ENCODE results near the gene HOXA13.

The HOXA13 gene

DNA sequence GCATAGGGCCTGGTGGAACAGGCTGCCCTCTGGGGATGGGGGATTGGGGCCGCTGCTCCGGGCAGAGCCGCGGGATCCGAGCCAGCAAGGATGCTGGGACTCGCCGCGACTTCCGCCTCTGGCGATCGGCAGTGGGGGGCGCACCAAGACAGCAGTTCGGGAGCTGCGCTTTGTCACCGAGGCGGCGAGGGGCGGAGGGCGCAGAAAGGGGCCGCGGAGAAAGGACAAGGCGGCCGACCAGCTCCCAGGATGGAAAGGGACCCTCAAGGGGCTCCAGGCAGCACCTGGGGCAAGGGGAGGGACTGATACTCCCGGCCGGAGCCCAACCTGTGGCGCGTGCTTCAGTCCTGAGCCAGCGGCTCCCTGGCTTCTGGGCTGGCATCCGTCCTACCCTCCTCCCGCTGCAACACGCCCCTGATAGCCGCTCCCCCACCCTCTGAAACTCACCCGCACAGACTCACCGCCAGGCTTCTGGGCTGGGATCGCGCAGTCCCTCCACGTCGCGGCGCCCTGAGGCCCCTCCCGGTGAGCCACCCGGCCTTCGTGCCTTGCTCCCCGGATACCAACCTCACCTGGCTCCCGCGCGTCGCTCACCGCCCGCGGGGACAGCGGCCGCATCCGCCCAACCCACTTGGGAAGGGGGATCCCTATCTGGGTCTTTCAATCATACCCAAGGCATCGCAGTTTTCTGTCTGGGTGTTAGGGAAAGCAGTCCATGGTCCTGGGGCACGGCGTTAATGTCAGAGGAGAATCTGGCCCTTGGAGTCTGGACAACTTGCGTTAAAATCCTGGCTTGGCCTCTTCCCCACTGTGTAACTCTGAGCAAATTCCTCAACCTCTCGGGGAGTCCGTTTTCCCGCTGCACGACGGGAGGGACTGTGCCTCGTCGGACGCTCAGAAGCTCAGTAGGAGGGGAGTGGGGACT lies 35.8 kb upstream of the HOXA13 start:
- DNase-seq: peak; percentile 89

DNA sequence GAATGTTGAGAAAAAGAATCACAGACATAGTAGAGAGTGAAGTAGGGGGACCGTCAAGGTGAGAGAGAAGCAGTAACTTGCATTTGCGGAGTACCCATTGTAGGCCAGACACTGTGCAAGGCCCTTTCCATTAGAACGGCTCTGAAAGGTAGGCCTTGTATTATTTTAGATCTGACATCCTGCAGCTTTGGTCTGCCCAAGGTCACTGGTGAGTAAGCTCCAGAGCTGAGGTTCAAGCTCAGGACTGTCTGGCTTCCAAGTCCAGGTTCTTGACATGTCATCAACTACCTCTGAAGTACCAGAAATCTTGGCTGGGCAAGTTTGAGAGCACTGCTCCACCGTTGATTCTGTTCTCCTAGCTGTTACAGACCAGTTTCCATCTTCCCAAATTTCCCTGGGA lies 29.6 kb upstream of the HOXA13 start:
- DNase-seq: no peak

DNA sequence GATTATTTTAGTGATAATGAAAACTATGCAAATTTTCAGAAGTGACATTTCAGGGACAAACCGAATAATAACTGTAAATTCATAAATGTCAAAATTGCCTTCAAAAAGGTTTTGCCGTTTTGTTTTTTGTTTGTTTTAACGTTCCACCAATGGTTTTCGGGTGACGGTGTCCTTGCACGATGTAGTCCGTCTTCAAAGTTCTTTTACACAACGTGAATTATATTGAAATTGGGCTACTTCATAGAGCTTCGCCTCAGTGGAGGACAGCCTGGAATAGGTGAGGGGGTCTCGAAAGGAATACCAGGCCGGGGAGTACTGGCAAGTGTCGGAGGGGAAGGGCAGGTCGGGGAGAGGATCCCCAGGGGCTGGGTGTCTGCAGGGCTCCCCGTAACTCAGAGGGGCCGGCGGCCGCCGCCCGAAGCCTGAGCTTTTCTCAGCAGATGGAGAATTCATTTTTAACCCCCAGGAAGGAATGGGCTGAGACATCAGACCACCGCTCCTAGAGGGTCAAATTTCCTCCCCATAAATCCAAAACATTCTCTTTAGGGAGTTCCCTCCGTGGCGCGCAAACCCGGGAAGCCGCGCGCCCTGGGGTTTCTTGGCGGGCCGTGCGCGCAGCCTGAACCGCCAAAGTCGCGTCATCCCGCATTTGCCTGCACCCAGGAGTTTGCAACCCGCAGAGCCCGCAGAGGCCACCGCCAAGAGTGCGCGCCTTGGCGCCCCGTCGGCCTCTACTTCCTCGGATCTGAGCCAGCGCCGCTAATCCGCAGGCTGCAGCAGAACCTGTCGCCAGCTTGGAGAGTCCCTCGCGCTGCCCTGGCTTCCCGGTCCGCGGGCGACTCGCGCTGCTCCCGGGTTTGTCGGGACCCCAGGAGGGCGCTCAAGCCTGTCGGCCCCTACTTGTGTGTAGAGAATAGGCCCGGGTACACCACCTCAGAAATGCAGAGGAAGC lies 25.4 kb upstream of the HOXA13 start:
- DNase-seq: peak; percentile 45

DNA sequence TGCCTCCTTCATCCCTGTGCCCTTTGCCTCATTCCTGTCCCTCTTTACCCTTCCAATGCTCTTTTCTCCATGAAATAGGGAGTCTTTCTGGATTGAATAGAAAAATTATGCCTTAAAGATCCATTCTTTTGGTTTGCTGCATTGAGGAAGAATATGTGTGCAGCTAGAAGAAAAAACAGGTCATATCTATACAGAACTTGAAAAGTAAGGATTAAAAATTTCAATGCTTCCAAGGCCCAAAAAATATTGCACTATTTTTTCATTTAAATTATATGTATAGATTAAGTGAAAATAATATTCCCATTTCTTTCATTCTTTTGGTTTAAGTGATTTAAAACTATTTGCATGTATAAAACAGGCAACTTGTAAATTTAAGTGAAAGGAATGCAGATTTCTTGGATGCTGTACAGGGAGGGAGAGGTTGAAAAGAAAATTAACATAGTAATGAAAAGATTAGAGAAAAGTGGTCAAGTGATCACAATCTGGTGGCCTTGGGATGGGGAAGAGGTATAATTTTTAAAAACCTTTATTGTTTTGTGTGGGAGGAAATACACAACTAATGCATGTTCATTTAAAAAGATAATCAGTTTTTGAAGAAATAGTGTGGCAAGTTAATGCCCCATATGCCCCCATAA lies 24.2 kb upstream of the HOXA13 start:
- no peak for DNase-seq

DNA sequence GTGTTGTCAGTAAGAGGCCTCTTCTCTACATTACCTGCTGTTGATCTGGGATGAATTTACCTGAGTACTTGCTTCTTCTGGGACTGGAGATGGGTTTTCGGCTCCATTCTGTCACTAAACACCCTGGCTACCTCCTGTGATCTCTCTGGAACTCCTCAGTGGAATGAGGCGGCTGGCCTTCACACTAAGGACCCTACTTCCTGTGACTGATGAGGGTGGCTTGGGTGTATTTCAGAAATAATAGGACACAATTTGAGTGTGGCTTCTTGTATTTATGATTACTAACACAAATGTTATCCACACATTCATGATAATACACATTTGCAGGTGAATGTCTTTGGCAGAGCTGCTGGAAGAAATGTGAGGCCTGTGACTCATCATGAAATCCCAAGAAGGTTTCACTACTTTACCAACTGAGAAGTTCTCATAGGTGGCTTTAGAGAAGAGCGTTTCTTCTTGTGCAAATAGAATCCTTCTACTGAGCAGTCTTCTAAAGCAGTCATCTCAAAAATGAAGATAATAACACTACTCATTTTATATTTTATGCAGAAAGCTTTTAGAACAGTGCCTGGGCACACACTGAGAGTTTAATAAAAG lies 21.4 kb upstream of the HOXA13 start:
- DNase-seq: no peak

DNA sequence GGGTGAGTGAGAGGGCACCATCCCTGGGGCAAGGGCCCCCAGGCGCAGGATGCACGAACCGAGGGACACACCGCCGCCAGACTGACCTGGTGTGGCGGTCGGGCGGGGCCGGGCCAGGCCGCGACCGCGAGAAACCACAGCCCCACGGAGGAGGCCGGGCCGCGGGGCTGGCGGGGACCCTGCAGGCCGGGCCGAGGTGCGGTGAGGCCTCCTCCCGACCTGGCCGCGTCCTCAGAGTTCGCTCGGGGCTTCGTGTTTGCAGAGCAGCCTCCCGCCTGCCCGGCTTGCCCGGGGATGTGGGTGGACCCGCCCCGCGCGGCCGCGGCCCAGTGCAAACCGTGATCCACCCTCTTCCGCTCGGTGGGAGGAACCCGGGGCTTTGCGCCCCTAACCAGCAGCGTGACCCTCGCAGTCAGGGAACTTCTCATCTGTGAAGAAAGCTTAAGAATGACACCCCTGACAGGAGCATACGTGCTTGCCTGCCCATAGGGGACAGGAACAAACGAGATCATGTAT lies 20.6 kb upstream of the HOXA13 start:
- DNase-seq: no peak

DNA sequence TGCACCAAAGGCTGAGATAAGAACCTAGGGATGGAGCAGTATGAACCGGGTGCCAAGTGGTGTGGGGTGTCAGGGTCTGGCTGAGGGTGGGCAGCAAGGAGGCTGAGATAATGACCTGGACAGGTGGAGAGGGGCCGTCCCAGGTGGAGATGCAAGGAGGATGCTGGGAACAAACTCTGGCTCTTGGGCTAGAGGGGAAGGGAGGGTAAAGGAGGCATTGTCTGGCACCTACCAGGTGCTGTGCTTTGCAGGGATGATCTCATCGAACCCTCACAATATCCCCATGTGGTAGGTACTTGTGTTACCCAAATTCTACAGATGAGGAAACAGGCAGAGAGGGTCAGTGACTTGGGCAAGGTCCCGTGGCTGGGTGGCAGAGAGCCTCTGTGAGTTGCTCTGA lies 19.9 kb upstream of the HOXA13 start:
- DNase-seq: no peak

DNA sequence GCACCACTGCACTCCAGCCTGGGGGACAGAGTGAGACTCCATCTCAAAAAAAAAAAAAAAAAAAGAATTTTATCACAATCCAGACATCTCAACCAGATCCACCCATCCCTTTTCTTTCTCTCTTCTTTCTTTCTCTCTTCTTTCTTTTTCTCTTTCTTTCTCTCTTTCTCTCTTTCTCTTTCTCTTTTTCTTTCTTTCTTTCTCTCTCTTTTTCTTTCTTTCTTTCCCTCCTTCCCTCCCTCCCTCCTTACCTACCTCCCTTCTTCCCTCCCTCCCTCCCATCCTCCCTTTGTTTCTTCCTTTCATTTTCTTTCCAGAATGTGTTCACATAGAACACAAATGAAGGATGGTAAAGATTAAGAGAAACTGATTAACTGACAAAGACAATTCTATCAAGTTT lies 18.1 kb upstream of the HOXA13 start:
- DNase-seq: no peak

DNA sequence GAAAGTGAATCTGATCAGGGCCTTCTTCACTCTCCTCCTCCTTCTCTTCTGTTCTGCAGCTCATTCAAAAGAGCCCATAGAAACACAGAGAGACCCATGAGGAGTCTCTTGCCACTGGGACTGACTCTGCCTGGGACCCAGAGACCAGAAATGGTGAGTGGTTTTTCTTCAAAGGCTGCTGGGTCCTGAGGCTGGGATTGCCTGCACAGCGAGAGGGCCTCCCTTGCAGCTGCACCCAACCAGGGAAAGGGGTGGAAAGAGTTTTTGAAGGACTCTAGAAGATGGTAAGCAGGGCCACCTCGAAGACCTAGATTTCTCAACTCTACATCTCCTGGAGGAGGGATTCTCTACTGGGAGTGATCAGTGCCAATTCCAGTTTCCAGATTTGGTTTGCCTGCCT lies 15.5 kb upstream of the HOXA13 start:
- no peak for DNase-seq

DNA sequence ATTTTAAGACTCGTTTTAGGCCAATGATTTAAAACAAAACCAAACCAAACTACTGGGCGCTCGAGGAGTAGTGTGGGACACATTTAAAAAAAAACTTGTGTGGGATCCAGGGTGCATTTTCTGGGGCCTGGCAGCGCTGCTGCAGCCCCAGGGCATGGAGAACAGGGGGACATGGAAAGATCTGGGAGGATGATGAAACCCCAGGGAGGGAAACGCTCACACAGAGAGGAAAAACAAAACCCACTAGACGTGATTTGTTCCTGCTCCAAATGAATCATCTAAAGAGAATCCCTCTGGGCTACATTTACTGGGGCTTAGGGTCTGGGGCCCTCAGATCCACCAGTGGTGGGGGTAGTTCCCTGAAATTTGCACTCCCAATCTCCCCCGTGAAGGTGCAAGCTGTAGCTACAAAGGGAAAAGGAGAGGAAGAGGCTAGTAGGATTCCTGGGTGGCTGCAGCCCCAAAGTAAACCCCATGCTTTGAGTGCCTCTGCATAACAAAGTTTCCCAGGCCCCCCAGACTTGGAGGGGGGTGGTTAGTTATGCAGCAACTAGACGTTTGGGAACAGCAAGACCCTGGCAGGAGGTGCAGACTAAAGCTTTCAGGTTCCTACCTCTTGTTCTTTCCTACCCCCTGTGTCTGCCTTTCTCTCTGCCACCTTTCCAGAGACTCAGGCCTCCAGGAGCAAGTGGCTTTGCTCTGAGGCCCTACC lies 14.5 kb upstream of the HOXA13 start:
- DNase-seq: no peak

DNA sequence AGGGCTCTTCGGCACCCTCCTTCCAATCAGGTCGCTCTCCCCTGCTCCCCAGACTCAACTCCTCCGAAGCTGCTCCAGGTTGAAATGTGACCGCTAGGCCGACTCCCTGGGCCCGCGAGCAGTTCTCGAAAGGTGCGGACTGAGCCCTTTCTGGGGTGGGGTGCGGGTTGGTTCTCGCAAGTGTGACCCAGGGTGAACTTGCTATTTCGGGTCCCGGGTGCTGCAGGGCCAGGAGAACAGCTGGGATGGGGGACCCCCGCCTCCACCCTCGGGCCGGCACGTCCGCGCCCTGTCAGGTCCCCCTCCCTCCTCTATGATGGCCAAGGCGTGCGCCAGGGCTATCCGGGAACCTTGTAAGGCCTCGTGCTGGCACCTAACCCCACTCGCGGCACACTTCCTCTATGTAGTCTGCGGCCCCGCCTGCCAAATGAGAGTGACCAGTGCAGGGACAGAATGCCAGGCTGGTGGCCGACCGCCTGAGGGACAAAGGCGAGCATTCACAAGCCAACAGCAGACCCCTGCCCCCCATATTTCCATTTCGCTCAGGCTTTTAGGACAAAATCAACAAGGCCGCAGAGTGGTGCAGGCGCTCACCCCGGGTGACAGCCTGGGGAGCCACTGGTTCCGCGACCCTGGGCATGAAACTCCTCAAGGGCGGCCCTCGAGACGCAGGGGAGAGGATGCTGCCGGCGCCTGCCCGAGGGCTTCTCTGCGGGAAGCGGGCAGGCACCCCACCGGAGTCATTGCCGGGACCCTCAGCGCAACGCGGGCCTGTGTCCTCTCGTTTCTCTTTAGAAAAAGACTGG lies 13.7 kb upstream of the HOXA13 start:
- DNase-seq: peak; percentile 45

DNA sequence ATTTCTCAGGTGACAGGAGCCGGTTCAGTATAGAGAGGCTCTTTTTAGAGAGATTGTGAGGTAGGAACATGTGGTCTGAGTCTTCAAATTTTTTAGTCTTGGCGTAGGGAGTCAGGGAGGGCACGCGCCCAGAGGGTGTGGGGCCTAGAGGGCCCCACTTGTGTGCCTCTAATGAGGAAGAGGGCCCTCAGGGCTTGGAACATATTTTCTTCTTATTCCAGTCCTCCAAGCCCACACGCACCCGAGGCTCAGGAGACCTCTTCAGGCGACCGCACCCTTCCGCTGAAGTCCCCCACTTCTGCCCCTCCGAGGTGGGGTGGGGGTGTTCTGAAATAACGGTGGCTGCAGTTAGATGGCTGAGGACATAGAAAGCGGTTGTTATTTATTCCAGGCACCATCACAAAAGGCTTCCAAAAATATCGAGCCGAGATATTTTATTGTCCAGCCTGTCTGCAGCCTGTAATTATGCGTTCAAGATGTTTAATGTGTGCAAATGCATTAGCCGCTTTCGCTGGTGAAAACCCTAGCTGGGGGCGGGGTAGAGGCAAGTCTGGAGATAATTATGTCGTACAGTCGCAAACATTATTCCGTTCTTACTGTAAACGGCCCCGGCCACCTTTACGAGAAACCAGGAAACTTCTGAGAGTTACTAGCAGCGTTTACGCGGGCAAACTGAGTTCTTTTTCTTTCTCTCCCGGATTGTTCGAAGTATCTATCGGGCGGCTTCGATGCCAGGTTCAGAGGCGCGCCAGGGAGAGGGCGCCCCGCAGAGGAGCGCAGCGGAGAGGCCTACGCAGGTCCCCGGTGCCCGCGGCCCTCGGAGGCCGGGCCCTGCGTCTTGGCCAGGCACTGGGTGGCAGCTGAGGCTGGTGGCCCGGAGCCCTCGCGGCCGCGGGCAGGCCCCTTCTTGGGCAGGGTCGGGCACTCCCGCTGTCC lies 12.9 kb upstream of the HOXA13 start:
- DNase-seq: peak; percentile 59

DNA sequence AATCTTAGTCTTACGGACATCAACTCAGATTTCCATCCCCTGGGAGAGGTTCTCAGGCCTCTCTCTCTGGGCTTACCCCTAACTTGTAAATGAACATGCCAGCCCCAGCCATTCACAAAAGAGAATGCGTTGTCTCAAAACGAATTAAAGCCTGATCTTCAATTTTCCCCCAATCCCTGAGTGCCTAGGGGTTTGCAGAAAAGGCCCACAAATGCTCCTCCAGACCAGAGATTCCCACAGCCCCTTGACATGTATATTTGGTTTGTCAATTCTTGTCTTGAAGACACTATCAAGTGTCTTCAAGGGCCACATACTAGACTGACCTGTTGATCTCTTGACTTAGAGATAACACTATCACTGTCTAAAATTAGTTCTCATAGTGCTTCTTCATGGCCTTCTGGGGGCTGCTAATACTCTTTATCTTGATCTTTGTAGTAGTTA lies 11.9 kb upstream of the HOXA13 start:
- peak; percentile 67 for DNase-seq

DNA sequence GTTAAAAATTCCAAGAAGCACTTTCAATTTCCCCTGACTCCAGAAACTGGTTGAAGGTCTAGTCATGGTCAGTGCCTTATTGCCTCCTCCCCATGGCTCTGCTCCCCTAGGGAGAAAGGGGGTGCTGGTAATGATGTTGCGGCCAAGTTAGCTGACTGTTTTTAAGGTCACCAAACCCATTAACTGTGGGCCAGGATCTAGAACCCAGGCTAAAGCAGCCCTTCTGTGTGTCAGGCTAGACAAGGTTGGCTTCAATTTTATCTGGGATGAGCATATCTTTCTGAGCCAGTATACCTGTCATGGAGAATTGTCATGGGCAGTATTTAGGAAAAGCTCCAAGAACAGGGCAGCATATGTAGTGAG lies 11.2 kb upstream of the HOXA13 start:
- no peak for DNase-seq

DNA sequence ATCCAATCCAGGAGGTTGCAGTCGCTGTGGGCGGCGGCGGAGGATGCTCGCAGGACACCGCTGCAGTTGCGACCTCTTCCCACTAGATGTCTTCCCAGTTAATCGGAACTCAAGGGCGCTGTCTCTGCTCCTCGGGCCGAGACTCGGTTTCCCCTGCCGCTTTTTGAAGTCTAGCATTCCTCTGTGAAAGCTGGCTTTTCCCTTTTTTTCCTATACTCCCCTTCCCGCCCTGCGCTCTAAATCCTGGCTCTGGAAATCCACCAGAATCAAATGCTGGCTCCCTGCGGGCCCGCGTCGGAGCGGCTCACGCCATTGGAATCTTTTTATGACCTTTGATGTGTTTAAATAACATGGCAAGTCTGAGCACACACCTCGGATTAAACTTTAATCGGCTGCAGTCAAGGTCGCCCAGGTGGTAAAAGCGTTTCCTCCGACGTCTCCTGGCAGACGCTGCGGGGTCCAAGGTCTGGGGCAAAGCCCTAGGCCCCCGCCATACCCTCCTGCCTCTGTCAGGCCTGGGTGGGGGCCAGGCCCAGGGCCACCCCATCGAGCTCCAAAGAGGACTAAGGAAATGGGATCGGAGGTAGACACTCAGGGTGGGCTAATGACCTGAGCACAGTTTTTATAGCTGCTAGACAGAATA lies 10.7 kb upstream of the HOXA13 start:
- peak; percentile 83 for DNase-seq

DNA sequence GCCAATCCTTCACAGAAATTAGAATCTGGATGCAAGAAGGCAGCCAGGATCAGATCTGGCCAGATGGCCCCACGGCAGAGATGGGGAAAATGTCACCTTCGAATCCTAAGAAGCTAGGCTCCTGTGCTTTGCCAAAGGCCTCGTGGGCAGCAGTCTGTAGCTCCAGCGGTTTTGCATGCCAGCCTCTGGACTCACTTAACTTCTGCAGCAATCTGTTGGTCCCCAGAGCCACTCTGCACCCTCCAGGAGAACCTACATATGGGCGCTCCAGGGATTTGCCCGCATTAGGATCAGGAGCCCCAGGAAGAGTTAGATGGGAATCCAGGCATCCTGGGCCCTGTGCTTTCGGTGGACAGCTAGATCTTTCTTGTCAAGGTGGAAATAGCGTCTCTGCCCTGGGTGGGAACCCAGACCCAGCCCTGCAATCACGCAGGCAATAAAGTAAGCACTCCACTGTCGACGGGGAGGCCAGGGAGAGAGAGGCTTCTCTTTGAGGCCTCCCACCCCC lies 10.1 kb upstream of the HOXA13 start:
- peak; percentile 31 for DNase-seq

DNA sequence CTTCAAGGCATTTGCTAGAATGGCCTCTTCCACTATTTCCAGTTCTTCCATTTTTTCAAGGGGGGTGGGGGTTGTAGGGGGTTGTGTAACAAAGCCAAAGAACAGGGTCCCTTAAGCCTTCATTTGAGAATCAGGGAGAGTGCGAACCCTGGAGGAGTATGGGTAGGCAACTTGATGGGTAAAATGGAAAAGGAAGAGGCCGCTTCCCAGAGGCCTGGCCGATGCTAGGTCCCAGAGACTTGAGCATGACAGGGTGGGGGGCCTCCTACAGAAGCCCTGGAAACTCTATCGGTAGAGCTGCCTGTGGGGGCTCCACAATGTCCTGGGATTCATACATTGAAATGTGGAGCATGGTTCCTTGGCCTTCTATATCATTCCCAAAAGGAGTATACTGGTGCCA lies 9.1 kb upstream of the HOXA13 start:
- DNase-seq: no peak

DNA sequence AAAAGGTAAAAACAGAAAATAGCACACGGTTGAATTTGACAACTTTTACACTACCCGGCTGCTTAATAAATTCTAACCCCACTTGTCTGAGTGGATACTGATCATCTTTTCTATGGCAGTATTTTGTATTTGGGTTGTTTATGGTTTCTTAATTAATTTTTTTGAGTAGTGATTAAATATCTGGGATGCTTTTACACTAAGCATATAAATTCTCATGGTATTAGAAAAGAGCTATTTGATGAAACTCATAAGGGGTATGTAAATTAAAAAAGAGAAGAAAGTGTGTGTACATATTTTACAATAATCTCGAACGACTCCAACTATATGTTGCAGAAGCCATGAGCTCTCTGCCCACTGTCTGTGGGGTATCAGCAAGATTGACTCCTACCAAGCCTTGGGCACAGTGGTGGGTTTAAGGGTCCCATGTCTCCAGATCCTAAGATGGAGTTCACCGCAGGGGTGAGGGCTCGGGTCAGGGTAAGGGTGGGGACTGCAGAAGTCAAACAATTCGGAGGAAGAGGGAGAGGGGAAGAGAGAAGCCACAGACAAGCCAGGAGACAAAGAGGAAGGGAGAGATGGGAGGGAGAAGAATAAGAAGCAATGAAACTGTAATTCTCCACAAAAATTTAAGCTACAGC lies 7.6 kb upstream of the HOXA13 start:
- DNase-seq: no peak
